Breast epithelium (tissue), 3 donors: ENCODE measurements around the gene NUTF2.

Source experiments
- POLR2A ChIP-seq: fragments of 450-650 bp; IDR thresholded peaks from one replicate; pipeline ENCODE4 v1.6.1; 2016; ENCODE audit warnings: antibody characterized with exemption, mild to moderate bottlenecking, moderate library complexity
- POLR2AphosphoS5 ChIP-seq, 3 donors: sonication (generic); formaldehyde crosslinking; IDR thresholded peaks; one replicate each; pipeline ENCODE4 v1.6.1; 2017; ENCODE audit warnings: antibody characterized with exemption in 3 of 3
- TF ChIP-seq, protein P1 (sequence below), 3 donors: fragments of 450-650 bp; IDR thresholded peaks; one replicate each; pipeline ENCODE4 v1.5.1; 2016 to 2017; ENCODE audit warnings: antibody characterized with exemption in 3 of 3, mild to moderate bottlenecking in 3 of 3, moderate library complexity in 3 of 3

DNA sequence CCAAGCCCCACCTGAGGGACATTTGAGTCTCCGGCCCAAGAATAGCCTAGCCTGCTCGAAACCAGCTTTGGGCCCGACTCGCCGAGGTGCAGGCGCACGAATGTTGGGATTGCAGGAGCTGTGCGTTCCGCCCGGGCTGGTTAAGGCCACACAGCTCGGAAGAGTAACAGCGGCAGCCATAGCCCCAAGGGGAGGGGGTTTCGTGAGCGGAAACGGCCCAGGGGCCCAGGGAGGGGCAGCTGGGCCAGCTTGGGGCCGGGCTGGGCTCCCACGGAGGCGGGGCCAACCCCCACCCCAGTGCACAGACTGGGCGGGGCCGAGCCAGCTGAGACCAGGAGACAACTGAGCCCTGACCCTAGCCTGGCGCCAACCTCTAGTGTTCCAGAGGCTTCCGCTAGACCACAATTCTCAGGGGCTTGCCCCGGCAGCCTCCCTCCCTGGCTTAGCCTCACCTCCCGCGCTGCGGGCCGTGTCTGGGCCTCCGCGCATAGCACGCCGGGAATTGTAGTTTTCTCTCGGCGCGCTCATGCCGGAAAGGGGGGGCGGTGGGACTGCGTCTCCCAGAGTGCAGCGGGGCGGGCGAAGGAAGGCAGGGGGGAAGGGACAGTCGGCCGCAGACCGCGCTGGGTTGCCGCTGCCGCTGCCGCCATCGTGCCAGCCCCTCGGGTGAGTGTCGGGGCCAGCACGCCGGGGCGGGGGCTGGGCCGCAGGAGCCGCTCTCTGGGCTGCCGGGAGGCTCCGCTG is at the start of gene NUTF2:
- TF ChIP-seq, protein P1, sequence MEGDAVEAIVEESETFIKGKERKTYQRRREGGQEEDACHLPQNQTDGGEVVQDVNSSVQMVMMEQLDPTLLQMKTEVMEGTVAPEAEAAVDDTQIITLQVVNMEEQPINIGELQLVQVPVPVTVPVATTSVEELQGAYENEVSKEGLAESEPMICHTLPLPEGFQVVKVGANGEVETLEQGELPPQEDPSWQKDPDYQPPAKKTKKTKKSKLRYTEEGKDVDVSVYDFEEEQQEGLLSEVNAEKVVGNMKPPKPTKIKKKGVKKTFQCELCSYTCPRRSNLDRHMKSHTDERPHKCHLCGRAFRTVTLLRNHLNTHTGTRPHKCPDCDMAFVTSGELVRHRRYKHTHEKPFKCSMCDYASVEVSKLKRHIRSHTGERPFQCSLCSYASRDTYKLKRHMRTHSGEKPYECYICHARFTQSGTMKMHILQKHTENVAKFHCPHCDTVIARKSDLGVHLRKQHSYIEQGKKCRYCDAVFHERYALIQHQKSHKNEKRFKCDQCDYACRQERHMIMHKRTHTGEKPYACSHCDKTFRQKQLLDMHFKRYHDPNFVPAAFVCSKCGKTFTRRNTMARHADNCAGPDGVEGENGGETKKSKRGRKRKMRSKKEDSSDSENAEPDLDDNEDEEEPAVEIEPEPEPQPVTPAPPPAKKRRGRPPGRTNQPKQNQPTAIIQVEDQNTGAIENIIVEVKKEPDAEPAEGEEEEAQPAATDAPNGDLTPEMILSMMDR (IDR thresholded peaks at IDR 0.05) = peak in 1 of 3 donors; percentile 10
- TF ChIP-seq POLR2A (peak; percentile 66), POLR2AphosphoS5 (IDR thresholded peaks at IDR 0.05) (peak; percentile 82 to 86 (median 85))
